ENCODE data around the gene TNNI2.

The TNNI2 gene

DNA sequence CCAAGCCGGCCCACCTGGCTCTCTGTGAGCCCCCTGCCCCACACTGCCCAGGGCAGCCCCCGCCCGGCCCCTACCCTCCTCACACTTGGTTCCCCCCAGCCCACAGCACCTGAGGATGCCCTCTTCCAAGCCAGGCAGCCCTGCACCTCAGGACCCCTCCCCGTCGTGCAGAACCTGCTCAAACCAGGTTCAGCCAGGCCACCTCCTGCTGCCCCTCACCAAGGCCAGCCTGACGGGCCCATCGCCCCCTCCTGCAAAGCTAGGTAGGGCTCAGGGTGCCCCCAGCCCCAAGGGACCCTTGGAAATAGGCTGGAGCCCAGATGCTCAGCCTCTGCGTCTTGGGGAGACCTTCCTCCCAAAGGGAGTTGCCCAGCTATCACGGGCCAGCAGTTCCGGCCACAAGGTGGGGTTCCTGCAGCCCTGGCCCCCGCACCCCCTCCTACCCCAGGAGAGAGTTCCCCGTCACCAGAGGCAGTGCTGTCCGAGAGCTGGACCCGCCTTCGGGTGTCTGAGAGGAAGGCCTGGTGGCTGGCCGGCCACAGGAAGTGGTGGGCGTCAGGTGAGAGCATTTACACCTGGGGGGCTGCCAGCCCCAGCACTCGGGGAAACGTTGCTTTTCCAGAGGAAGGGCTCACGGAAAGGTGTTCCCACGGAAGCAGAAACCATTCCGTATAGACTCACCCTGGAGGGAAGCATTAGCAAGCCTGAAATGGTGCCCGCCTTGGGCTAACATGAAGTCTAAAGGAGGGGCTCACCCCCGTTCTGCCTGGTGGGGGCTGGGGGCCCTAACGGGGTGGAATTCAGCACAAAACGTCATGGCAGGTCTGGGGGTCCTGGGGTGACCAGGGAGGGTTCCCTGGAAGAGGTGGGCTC, 7.2 kb upstream of the TNNI2 start:
- H3K4me3 ChIP-seq (ENCODE audit: low read depth, low read length), result no peak overlapping the region
- DNase-seq (ENCODE audit: low read depth), result no peak

DNA sequence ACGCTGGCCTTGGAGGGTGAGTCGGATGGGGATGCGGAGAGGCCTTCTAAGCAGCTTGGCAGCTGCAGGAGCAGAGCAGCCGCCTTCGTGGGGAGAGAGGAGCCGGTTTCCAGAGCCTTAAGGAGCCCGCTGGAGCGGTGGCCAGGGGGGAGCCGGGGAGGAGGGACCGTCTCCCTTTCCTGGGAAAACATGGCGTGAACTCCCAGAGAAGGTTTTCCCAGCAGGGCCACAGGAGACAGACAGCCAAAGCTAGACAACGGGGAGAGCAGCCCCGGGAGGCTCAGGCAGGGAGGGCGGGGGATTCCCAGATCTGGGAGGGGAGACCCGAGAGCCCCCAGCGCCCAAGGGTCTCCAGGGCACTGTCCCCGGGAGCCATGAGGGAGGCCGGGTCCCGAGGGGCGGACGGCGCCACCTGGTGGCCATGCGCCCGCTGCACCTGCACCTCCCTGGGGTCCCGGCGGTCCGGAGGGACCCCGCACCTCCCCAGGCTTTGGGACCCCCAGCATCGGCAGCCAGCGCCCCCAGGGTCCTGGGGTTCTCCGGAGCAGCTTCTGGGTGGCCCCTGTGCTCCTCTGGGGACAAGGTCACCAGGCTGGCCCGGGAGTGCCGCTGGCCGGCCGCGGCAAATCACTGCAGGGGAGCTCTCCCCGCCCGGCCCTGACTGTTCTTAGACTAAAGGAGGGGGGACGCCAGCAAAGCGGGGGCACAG, 6.4 kb upstream of the TNNI2 start:
- no peak for DNase-seq (ENCODE audit: low read depth)
- H3K4me3 ChIP-seq (ENCODE audit: low read depth, low read length), result no peak overlapping the region

DNA sequence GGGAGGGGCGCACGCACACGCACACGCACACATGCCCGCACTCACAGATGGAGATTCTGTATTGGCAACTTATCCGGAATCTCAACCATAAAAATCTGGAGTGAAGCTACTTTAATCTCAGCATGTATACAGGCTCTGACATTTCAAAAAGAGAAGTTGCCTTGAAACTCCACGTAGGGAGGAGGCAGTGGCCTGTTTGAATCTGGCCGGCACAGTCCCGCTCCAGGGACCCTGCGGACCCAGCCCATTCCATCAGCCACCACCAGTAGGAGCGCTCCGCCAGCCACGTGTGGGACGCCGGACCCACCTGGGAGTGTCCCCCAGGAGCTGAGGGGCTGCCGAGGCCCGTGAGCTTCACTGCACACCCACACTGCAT, 5.9 kb upstream of the TNNI2 start:
- DNase-seq (ENCODE audit: low read depth), result no peak
- H3K4me3 ChIP-seq (ENCODE audit: low read depth, low read length), result no peak overlapping the region

DNA sequence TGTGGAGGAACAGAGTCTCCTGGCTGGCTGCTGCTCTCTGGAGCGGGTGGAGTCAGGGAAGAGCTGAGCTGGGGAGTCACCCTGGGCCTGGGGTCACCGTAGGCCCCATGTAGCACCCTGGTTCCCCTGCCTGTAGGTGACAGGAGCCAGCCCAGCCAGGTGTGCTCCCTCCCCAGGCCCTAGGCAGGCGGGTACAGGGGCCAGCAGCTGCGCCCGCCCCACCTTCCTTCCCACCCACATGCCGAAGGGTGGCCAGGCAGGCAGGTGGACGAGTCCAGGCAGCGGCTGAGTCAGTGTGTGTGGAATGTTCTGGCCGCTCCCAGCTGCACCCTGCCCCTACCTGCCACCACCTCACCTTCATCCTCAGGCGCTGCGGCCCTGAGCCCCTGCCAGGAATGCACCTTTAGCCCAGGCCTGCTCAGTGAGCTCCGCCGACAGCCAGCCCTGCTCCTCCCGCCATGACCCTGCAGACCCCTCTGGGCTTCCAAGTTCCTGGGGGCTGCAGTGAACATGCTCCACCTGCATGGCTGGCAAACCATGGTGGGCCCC, 4.6 kb upstream of the TNNI2 start:
- DNase-seq (ENCODE audit: low read depth), result no peak
- H3K4me3 ChIP-seq (ENCODE audit: low read depth, low read length), result no peak overlapping the region

DNA sequence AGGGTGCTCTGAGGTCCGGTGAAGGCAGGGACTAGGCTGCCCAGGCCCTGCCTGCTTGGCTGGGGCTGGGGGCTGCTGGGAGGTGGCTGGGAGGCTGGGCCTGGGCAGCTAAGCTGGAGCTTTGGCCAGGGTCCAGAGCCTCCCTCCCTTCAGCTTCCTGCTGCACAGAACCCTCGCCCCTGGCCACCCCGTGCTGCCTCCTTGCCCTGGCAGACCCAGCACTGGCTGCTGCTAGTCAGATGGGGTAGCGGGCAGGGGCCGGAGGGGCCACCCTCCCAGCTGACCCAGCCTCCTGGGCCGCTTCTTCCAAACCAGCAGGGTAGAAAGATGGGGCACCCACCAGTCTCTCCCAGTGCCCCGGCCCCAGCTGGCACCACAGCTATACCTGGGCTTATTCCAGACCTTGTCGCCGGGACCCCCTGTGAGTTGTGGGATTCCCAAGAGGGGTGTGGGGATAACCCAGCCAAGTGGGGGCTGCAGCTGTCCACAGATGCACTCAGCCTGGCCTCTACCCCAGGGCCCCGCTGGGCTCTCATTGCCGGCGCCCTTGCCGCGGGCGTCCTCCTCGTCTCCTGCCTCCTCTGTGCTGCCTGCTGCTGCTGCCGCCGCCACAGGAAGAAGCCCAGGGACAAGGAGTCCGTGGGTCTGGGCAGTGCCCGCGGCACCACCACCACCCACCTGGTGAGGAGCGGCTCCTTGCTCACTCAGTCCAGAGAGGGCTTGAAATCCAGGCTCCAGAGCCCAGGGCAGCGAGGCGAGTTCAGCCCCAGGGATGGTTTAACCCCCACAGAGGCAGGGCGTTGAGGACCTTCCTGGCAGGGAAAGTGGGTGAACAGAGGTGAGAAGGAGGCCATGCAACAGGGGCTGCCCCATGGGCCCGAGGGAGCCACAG, 3.8 kb upstream of the TNNI2 start, which contains the start of gene SYT8:
SYT8 (plus strand) TSS at position 212 of the 892 bp plus-strand sequence; CDS start at position 328, 116 bp downstream.
- H3K4me3 ChIP-seq (ENCODE audit: low read depth, low read length), result no peak within 1 kb of the TSS

DNA sequence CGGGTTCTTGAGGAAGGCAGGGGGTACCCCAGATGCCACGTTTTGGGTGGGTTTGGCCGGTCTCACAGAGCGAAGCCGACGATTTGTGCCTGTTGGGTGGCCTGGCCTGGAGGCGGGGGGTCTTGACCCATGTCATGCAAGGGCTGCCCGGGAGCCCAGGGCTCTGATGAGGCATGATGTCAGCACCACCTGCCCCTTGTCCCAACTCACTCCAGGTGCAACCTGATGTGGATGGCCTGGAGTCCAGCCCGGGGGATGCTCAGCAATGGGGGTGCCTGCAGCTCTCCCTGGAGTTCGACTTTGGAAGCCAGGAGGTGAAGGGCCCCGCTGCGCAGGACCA, 3.1 kb upstream of the TNNI2 start:
- no peak for DNase-seq (ENCODE audit: low read depth)
- H3K4me3 ChIP-seq (ENCODE audit: low read depth, low read length), result no peak overlapping the region

More for the DNA sequence above, 3.8 kb upstream of the TNNI2 start, which contains the start of gene SYT8:
- DNase-seq (ENCODE audit: low read depth), result no peak

DNA sequence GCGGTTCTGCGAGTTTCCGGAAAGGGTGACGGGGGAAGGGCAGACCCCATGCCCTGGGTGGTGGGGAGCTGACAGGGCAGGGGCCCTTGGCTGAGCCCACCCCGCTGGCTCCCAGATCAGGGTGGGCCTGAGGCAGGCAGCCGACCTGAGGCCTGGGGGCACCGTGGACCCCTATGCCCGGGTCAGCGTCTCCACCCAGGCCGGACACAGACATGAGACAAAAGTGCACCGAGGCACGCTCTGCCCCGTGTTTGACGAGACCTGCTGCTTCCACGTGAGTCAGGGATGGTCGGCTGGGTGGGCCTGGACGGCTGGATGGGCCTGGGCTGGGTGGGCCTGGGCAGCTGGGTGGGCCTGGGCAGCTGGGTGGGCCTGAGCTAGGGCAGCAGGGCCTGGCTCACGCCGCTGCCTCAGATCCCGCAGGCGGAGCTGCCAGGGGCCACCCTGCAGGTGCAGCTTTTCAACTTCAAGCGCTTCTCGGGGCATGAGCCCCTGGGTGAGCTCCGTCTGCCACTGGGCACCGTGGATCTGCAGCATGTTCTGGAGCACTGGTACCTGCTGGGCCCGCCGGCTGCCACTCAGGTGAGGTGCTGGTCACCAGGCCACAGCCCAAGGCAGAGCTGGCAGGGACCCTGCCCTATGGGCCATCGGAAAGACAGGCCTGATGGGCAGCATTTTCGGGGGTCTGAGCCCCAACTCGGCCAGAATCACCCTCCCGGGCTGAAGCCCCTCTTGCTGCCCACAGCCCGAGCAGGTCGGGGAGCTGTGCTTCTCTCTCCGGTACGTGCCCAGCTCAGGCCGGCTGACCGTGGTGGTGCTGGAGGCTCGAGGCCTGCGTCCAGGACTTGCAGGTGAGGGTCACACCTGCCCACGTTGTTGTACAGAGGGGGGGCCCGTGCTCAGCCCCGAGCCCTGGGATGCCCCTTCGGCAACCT, 2.5 kb upstream of the TNNI2 start:
- no peak overlapping the region for H3K4me3 ChIP-seq (ENCODE audit: low read depth, low read length)
- DNase-seq (ENCODE audit: low read depth), result no peak

DNA sequence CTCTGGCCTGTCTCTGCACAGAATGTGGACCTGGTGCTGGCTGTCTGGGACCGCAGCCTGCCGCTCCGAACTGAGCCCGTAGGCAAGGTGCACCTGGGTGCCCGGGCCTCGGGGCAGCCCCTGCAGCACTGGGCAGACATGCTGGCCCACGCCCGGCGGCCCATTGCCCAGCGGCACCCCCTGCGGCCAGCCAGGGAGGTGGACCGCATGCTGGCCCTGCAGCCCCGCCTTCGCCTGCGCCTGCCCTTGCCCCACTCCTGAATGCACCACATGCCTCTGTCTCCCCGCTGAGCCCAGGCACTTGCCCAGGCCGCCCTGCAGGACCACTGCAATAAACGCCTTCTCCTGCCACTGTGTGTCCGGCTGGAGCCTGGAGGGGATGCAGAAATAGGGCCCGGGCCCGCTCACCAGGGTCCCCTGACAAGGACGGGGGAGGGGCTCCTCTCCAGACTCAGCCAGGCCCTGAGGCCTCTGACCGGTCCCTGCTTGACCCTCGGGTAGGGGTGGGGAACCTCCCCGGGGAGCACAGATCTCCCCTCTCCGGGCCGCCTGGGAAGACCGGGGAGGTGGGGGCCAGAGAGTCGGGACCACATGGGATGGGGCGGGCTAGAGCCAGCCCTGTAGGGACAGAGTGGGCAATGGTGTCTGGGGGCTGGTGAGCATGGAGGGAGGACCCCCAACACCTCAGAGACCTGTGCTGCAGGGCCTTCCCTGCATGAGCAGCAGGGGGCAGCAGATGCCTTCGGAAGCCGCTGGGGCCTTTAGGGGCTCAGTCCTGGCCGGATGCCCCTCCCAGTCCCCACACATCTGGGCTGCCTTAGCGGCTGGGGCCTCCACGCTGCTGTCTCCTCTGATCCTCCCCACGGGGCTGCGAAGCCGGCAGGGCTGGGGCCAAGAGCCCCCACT, 1.4 kb upstream of the TNNI2 start:
- DNase-seq (ENCODE audit: low read depth), result no peak

DNA sequence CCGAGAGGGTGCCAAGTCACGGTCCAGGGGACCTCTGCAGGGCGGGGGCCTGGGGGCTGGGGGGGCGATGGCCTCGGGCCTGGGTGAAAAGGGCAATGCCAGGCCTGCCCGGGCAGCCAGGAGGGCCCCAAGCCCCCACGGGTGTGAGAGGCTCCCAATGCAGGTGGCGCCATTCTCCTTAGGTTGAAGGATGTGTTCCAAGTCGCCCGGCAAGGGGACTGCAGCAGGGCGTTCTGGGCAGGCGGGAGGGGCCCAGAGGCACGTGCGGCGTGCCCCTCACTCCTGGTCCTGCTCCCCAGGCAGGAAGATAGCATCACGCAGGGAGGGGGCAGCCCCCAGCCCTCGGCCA, 730 bp upstream of the TNNI2 start:
- H3K4me3 ChIP-seq (ENCODE audit: low read depth, low read length), result no peak overlapping the region
- DNase-seq (ENCODE audit: low read depth), result no peak

More for the DNA sequence above, 1.4 kb upstream of the TNNI2 start:
- H3K4me3 ChIP-seq (ENCODE audit: low read depth, low read length), result no peak overlapping the region

DNA sequence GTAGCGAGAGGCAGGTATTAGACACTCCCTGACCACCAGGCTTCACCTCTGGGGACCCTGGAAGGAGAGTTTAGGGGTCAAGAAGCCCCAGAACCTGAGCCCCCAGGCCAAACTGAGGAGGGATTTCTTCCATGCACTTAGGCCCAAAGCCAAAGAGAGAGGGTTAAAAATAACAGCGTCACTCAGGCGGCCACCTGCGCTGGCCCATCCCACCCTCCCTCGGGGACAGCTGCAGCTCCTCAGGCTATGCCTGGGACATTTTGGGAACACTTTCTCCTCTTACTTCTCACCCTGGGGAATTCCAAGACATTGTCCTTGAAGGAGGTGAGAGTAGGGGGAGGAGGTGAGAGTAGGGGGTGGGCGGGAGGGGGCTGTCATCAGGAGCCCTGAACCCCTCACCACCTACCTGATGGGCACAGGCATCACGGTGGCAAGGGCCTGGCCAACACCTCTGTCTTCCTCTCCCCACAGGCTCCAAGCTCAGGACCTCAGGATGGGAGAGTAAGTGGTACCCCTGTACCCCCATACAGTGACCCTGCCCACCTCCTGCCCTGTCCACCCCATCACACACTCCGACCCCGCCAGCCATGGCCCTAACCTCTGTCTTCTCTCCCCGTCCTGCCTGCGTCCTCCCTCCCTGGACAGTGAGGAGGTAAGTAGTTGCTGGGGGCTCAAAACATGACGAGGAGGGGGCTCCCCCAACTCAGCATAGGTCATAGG, 583 bp downstream of the TNNI2 start:
- DNase-seq (ENCODE audit: low read depth), result no peak
- no peak overlapping the region for H3K4me3 ChIP-seq (ENCODE audit: low read depth, low read length)

DNA sequence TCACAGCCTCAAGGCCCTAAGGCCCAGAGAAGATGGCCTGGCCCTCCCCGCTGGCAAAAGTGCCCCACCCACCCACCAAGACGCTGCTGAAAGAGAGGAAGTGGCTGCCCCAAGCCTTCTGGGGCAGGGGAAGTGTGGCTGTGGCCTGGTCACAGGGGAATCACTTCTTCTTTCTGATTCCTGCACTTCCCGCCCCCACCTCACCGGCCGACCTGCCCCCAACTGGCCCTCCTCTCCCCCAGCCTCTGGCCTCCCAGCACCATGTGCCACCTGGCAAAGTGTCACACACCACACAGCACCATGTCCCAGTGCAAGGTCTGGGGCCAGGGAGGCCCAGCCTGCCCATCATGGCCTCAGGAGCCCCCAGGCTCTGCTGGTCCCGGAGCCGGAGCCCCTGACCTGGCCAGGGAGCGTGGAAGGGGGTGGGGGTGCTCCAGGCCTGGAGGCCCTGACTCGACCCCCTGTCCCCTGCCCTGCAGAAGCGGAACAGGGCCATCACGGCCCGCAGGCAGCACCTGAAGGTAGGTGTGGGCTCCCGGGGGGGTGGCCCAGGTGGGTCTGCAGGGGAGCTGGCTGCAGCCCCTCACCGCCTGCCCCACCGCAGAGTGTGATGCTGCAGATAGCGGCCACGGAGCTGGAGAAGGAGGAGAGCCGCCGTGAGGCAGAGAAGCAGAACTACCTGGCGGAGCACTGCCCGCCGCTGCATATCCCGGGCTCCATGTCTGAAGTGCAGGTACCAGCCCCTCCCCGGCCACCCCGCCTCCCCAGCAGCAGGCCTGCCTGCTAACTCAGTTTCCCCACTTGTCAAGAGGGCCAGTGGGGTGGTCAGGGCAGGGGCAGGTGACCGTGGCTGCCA, 1.4 kb downstream of the TNNI2 start:
- no peak overlapping the region for H3K4me3 ChIP-seq (ENCODE audit: low read depth, low read length)
- DNase-seq (ENCODE audit: low read depth), result no peak

DNA sequence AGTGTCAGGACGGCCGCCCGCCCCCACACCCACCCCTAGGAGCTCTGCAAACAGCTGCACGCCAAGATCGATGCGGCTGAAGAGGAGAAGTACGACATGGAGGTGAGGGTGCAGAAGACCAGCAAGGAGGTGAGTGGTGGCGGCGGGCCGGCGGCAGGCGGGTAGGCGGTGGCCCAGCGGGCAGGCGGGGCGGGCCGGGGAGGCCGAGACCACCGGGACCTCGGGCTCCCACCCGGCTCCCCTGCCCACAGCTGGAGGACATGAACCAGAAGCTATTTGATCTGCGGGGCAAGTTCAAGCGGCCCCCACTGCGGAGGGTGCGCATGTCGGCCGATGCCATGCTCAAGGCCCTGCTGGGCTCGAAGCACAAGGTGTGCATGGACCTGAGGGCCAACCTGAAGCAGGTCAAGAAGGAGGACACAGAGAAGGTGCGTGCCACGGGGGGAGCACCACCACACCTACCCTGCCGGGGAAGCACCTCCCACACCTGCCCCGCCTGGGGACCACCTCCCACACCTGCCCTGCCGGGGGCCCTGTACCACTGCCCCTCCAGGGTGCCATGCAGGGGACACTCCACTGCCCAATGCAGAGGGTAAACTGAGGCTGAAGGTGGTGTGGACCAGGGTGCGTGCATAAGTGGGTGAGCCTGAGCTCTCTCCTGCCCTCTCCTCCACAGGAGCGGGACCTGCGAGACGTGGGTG, 2.1 kb downstream of the TNNI2 start:
- H3K4me3 ChIP-seq (ENCODE audit: low read depth, low read length), result no peak overlapping the region
- DNase-seq (ENCODE audit: low read depth), result no peak

DNA sequence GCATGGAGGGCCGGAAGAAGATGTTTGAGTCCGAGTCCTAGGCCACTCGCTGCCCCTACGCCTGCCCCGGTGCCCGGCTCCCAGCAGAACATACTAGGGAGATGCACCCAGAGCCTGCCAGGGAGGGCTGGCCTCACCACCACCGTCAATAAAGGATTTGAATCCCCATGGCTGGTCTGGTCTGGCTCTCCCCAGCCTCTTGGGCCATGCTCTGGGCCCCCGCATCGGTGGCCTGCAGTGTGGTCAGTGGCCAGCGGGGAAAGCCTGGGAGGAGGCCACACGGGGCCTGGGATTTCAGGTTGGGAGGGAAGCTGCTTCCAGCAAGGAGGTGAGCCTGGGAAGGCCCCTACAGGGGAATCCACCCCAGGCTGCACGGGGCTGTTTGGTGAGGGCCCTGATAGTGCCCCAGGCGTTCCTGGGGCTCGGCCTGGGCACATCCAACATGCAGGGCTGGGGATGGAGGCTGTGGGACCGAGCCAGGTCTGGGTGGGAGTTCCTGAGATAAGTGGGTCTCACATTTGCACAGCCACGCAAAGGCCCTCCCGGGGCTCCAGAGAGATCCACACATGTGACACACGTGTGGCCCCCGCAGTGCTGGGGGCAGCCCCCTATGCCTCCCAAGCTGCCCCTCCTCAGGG, 2.8 kb downstream of the TNNI2 start:
- H3K4me3 ChIP-seq (ENCODE audit: low read depth, low read length), result no peak overlapping the region
- no peak for DNase-seq (ENCODE audit: low read depth)

DNA sequence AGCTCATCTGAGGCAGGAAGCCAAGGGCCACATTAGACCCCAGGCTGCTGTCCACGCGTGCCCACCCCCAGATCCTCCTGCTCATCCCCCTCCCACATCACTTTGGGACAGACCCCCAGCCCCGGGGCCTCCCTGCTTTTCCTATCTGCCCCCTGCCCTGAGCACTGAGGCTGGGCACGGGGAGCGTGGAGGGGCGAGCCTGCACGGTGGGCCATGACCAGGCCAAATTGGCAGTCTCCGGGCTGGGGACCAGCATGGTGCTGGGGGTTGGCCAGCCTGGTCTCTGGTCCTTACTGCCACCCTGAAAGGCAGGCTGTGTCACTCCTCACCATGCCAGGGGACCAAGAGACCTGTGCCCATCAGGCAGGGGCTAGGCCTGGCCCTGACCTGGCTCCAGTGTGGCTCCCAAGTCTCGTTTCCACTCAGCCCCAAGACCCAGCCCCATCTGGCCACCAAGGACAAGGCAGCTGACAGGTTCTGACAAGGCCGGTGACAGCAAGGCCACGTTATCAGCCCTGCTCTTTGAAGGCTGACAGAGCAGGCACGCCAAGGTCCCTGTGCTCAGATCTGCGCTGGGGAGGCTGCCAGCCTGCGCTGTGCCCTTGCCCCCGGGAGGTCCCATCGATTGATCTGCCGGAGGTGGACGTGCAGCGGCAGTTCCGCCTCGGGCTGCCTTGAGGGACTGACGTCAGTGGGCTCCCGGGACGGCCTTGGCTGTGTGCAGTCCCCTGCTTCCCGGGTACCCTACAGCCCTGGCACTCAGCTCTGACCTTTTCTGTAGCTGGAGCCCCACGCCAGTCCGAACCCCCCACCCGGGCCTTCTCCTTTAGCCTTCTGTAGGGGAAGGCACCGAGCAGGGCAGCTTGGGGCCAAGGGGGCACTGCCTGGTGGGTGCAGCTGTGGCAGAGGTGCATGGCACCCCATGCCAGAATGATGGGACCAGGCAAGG, 3.6 kb downstream of the TNNI2 start:
- H3K4me3 ChIP-seq (ENCODE audit: low read depth, low read length), result no peak overlapping the region
- DNase-seq (ENCODE audit: low read depth), result no peak

Data from skeletal muscle cell (primary cell).